GM12872 (cell line): ENCODE measurements around the gene RHOG.

ENCODE experiments used
- CTCF ChIP-seq: IDR thresholded peaks from 3 replicates; pipeline ENCODE4 v1.5.1; 2011; ENCODE audit warnings: low read depth, mild to moderate bottlenecking, low read length, moderate library complexity; ENCODE audit not compliant: insufficient read depth

The RHOG gene

GRCh38 chr11:3802011-3802790, 38.6 kb downstream of the RHOG start:
- no peak for TF ChIP-seq CTCF

- no peak for TF ChIP-seq CTCF
Measured at GRCh38 chr11:3799873-3800272, 40.9 kb downstream of the RHOG start.

- no peak for TF ChIP-seq CTCF
Measured at GRCh38 chr11:3799143-3799542, 41.6 kb downstream of the RHOG start.

- TF ChIP-seq CTCF = no peak
Measured at GRCh38 chr11:3797329-3798090, 43.2 kb downstream of the RHOG start, which contains the start of gene NUP98. Gene NUP98, minus strand, starts transcription at chr11:3797554. Its CDS starts 15,437 bp downstream, at chr11:3782117.

GRCh38 chr11:3796801-3797328, 43.9 kb downstream of the RHOG start:
- no peak for TF ChIP-seq CTCF

GRCh38 chr11:3796346-3796745, 44.4 kb downstream of the RHOG start:
- no peak for TF ChIP-seq CTCF

- no peak for TF ChIP-seq CTCF
Measured at GRCh38 chr11:3796002-3796311, 44.8 kb downstream of the RHOG start.
